Measurements from ENCODE around the gene LPCAT1.
"Not testable (repeated sequence)": the region's sequence is repeated elsewhere in the genome, so short reads cannot be mapped to it uniquely, and the experiment has no call there.

The LPCAT1 gene

DNA sequence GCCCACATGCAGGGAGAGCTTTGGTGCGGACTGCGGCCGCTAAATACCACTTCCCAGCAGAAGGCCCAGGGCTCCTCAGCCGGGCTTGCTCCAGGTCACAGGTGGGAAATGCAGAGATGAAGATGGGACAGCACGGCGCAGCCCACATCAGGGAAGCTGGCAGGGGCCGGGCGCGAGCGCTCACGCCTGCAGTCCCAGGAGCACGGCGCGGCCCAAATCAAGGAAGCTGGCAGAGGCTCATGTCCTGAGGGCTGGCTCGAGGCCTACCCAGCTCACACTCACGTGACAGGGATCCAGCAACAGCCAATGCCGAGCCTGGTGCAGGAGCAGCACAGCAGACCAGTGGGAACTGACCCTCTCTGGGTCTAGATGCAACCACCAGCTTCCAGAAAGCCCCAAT is 16.3 kb downstream of the LPCAT1 start:
- no peak for DNase-seq

DNA sequence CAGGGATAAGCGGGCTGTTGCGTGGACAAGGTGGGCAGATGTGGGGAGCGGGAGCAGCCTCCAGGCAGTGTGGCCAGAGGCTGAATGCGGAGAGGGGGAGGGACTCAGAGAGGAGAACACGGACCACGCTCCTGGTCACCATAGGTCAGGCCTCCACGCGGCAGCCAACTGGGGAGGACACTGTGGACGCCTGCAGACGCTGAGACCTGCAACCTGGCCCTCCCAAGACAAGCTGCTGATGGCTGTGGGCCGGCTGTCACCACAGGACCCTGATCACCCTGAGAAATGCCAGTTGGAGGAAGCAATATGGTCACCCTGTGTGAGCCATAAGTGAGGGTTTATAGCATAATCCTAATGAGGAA is 16.8 kb downstream of the LPCAT1 start:
- no peak for DNase-seq

DNA sequence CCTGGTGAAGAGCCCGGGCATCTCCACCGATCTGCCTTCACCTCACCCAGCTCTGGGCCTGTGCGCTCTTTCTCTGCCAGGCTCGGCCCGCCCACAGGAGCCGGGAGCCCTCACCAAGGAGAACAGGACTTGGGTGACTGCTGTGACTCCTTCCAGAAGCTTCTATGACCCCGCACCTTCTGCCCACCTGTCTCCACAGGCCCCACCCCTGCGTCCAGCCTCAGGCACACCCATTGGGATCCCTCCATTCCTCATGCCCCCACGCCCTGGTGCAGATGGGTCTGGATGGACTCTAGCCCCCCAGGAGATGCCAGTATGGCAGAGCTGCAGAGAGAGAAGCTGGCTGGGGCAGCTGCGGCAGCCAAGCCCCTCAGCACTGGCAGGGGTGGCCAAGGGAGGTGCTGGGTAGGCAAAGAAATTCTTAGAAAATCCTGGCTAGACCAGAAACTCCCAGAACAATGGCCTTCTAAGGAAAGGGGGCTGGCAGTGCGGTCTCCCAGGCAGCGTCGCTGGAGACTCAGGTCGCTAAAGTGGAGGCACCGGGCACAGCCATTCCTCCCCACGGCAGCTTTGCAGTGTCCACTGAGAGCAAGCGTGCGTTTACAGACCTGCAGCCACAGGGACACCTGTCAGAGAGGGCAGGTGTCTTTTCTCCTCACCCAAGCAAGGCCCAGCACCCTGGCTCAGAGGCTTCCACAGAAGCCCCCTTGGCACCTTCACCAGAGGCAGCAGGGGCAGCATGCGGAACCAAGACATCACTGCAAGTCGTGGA is 17.3 kb downstream of the LPCAT1 start:
- DNase-seq: no peak

DNA sequence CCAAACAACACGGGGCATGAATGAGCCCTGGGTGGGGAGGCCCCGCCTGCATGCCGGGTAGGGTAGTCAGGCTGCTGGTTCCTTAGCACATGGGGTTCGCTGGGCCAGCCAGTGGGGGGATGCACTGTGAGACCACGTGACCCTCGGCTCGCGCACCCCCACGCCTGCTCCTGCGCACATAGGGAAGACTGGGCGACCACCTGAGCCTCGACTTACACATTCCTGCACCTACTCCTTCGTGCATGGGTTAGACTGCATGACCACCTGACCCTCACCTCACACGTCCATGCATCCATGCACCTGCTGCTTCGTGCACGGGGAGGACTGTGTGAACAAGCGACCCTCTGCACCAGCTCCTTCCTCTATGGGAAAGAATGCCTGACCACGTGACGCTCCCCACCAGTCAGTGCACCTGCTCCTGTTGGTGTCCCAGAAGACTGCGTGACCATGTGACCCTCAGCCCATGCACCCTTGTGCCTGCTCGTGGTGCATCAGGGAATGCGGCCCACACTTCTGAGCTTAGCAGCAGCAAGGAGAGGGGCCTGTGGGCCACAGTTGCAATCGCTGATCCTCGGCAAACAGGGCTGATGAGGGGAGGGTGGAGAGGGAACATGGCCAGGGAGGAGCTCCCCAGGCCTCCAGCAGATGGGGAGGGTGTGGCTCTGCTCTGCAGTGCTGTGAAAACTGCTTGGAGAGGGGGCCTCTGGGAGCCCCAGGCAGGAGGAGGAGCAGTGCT is 18.1 kb downstream of the LPCAT1 start:
- peak; percentile 59 for DNase-seq

DNA sequence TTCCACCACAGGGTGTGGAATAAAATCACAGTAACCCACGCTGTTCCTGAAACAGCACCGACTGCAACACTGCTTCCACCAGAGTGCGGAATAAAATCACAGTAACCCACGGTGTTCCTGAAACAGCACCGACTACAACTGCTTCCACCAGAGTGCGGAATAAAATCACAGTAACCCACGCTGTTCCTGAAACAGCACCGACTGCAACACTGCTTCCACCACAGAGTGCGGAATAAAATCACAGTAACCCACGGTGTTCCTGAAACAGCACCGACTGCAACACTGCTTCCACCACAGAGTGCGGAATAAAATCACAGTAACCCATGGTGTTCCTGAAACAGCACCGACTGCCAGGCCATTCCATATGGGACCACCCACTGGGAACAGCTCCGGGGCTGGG is 18.7 kb downstream of the LPCAT1 start:
- DNase-seq: not testable (repeated sequence)

DNA sequence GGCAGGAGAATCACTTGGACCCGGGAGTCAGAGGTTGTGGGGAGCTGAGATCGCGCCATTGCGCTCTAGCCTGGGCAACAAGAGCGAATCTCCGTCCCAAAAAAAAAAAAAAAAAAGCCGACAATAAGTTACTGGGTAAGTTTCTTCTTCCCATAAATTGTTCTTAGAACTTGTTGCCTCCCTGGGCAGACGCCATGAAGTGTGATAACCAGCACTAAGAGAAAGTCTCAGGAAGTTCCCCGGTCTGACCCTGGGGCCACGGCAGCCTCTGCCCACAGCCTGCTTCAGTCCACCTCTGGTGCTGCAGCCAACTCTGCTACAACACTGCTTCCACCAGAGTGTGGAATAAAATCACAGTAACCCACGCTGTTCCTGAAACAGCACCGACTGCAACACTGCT is 19.1 kb downstream of the LPCAT1 start:
- no peak for DNase-seq

DNA sequence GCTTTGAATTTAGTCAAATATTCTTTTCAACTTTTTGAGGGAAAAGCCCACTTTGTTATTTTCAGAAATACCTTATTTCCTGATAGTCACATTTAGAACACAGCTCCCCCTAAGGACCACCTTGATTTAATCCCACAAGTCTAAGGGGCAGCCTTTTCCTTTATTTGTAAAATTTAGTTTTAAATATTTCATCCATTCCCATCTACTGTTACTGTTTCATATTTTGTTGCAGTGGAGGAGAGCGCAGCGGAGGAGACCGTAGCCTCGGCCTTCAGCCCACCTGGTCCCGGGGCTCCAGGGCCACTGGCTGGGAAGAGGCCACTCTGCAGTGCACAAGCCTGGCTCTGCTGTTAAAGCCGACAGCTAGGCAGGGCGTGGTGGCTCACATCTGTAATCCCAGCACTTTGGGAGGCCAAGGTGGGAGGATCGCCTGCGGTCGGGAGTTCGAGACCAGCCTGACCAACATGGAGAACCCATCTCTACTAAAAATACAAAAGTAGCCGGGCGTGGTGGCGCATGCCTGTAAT is 19.6 kb downstream of the LPCAT1 start:
- no peak for DNase-seq

DNA sequence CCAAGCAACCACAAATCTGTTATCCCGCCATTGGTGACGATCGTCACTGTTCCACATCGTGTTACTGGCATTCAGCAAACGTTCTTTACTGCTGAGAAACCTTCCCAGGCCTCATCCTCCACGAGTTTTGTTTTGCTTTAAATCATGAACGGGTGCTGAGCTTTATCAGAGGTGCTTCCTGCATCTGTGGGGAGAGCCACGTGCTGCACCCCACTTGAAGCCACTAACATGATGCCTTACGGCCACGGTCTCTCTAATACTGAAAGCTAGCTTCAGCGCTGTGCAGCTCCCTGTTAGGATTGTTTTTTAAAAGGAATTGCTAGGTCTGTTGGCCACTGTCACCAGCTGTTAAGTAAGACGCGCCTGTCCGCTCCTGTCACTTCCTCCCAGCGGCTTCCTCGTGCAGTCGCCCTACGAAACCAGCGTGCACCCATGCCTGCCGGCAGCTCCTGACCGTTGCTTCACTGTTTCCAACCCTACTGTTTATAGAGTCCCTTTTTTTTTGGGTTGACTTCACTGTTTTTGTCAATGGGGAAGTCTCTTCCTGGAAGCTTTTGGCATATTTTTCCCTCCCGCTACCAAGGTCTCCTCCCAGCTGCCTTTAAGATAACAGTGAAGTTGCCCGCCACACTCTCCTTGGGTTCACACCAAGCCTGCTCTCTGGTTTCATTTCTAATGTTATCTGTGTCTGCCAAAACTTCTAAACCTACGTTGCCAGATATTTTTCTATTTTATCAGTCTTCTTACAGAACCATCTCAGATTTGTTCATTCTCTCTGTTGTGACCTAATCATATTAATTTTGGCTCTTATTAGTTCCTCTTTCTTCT is 20.3 kb downstream of the LPCAT1 start:
- DNase-seq: no peak

DNA sequence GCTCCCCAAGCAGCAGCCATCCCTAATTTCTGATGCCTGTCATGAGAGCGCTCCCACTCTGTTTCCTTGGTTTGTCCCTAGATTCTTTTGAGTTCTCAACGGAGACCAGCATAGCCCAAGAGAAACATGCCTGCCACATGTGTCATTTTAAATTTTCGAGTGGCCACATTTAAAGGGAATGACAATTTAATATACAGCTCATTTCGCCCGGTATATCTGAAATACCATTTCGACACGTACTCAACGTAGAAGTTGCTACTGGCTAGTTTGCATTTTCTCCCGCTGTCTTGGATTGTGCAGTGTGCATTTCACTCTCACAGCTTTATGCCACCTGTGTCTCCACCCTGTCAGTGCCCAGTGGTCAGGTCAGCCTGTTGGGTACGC is 21.0 kb downstream of the LPCAT1 start:
- no peak for DNase-seq

DNA sequence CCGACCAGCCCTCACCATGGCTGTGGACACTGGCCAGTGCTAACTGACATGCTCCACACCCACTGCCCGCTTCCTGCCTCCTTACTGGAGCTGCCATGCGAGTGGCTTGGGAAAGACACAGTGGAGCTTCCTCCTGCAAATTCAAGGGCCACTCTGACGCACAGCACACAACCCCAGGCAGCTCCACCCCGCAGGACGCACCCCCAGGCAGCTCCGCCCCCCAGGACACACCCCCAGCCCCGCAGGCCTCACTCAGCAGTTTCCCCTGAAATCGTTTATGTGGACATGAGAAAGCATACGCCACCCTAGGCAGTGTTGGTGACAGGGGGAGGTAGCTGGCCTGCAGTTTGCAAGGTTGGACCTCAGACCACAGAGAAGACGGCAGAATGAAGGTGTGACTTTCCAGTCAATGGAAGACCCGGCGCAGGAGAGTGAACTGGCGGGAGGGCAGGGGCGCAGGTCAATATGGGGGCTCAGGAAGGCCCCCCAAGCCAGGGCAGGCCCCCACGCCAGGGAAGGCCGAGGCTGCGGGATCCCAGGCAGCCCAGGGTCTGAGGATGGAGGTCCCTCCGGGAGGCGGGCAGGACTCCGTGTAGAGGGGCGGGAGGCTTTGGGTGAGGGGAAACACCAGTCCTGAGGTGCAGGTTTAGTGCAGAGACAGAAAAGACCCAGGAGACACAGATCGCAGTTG is 21.6 kb downstream of the LPCAT1 start:
- DNase-seq: no peak

DNA sequence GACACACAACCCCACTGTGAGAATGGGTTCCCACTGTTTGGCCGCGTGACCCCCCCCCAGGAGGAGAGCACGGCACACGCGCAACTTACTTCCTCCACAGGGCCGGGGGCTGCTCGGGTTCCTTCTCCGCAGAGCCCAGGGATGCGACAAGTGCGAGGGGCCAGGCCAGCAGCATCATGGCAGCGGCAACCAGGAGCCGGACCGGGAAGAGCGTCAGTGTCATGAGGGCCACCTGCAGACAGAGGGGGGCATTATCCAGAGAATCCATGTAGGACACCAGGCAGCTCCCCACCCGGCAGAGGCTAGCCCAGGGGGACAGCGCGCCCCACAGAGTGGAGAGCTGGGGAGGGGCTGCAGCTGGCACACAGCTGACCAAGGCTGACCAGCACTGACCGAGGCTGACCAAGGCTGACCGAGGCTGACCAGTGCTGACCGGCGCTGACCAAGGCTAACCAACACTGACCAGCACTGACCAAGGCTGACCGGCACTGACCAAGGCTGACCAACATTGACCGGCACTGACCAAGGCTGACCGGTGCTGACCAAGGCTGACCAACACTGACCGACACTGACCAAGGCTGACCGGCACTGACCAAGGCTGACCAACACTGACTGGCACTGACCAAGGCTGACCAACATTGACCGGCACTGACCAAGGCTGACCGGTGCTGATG is 22.3 kb downstream of the LPCAT1 start:
- DNase-seq: no peak

DNA sequence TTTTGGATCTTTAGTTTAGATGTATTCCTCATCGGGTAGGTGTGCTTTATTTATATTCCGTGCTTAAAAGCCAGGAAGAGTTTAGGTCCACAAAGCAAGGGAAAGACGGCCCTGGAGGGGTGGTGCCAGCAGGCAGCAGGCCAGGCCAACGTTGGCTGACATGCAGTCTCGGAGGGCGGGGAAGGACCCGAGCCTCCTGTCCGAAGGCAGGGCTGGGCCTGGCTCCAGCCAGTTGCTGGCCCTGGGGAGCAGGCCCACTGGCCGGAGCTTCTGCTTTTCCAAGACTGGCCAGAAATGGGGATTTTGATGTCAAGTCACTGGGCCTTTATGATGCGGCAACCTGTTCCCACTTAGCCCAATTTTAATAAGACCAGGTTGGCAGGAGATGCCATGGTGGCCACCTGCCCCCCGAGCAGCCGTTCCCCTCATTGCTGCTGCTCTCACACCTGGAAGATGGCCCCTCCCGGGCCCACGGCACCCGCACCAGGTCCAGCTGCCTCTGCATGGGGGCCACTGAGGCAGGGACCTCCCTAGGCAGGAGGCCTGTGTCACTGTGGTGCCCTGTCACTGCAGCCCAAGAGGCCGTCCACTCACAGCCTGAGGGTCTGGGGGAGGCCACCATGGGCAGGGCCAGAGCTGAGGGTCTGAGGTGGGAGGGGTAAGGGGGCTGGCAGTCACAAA is 23.2 kb downstream of the LPCAT1 start:
- DNase-seq: no peak

DNA sequence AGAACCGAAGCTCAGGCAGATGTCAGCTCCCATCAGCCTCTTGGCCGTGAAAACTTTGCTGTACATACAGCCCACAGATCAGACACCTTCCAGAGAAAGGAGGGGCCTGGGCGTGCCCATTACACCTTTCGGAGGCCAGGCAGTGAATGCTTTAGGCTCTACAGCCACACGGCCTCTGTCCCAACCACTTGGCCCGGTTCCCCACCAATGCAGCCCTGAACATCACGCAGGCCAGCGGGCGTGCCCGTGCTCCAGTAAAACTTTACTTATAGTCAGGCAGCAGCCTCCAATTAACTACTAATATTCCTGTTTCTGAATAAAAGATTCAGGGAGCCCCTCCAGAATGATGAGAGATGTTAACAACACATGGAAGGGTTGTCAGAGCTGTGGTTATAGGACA is 23.9 kb downstream of the LPCAT1 start:
- no peak for DNase-seq

DNA sequence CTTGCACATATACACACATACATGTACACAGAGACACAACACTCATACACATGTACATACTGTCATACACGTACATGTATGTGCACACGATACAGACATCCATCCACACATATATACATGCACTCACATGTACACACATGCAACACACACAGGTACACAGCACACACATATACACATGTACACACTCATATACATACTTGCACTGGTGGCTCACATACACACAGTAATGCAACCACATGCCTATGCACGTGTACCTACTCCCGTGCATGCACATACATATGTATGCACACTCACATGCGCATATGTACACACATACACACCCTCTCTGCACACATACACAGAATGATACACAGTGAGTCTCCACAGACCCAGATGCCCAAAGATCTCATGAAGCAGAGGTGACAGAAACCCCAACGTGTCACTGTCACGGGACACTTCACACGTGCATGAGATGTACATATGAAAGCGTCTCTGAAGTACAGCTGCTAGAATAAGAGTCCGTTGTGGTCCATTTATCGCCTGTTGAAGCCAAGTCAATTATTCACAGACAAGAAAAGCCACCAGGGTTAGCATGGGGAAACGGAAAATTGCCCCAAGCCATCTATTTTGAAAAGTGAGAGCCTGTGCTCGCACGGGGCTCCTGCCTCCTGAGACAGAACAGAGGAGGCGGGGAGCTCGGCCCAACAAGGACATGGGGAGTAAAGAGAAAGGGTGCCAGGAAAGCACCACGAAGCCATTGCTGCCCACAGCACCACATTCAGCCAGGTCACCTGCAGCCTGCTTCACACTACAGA is 24.9 kb downstream of the LPCAT1 start:
- DNase-seq: no peak

DNA sequence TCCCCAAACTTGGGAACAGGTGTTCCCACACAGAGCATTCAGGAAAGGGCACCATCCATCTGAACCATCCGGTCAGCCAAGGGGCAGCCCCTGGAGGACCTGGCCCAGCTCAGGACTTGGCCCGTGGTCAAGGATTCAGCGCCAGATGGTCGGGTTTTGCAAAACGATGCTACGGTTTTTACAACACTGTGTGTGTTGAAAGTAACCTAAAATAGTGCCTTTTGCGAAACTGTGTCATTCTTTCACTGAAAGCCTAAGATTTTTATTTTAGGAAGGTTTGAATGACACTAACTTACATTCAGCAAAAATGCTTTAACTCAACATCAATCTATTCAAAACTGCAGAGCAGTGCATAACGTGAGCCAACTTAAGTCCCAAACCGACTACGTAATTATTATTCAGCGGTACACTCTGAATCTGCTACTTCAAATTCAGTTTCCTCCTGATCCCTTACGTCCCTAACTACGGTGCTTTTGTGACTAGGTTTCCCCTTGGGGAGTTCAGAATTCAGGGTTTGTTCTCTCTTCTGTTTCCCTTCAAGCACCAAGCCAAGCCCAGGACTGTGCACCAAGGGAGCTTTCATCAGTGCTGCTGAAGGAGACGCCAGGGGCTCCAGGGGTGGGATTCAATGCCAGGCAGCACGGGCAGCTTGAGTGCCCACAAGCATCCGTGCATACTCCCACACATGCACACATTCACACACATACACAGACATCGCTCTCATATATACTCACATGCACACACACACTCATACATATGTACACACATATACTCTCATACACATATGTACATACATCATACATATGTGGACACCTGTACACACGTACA is 25.8 kb downstream of the LPCAT1 start:
- DNase-seq: no peak

DNA sequence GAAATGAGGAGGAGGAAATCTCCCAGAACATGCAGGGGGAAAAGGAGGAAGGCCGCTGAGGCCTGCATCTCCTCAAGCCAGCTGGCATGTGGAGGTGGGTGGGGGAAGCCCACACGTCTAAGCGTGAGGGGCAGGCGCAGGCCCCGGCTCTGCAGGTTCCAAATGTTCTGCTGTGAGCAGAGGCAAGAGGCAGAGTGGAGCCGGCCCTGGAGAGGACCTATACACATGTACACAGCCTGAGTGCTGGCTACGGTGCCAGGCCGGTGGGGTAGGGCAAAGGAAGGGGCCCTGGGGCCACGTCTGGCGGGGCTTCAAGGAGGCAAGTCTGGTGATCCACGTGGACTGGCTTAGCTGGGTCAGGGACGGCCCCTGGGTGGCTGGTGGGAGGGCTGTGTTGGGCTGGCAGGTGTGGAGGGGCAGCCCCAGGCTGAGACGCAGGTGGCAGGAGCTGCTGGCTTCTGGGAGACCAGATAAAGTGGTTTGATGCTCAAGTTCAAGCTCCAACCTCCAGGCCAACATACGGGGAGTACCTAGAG is 26.4 kb downstream of the LPCAT1 start:
- no peak for DNase-seq

DNA sequence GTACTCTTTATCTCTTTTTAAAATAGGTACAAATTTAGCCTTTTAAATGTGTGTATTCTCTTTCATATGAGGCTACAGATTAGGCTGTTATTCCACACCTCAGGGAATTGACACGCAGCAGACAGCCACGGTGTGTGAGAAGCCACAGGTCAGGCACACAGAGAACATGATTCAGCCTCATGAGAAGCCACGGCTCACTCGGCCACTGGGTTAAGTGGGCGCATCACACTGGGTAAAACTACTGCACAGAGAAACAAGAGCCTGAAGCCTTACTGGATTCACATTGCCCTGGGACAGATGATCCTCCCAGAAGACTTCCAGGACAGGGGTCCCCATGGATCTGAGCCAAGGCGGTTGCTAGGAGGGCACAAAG is 28.2 kb downstream of the LPCAT1 start:
- no peak for DNase-seq

DNA sequence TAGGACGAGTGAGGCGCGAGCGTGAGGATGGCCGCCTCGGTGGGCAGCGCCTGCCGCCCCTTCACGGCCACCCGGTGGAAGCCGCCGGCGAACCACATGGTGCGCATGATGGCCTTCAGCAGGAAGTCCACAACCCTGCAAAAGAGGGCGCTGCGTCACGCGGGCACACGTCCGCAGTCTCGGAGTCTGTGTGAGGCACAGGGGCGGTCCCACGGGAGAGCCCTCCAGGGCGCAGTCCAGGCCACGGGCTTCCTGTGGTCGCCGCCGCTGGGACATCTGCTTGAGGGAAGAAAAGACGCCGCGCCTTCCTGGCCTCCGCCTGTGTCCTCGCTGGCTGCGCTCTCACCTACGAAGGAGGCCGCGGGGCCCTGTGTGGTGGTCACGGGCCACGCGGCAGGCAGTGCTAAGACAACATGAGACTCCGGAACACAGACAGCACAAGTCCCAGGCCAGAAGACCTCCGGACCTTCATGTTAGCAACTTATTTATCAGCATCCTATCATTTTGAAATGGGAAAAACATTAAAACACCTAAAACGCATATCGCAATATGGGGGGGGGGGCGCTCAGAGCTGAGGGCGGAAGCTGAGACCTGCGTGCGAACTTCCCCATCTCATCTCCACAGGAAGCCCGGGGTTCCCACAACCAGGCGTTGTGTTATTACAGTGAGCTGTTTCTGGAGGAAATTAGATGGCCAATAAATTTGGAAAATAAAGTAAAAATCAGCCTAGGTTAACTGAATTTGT is 28.8 kb downstream of the LPCAT1 start:
- DNase-seq: no peak

DNA sequence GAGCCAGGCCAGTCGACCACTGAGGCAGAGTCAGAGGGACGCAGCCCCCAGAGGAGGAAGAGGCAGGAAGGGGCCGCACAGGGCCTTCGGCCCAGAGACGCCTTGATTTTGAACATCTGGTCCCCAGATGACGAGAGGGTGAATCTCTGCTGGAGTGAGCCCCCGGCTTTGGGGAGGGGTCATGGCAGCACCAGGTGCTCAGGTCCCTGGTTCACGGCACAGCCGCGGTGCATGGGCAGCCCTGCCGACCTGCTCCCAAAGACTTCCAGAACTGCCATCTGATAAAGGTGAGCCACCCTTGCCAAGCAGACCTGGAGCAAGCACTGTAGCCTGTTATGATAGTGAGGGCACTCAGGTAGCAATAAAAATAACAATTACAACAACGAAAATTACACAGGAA is 29.8 kb downstream of the LPCAT1 start:
- DNase-seq: no peak

All from NCI-H82 (cell line).